Activated CD4-positive, alpha-beta T cell treated with anti-CD3 and anti-CD28 coated beads, Interleukin-10, Interleukin-2, amounts not matched to agents 100 ng/mL and 50 ng/mL, durations not matched to agents 16 hours and 8 hours (primary cell): ENCODE data around the gene RORB.

Experiments used
- DNase-seq: peaks from one replicate; pipeline ENCODE4 v3.0.0-alpha.2; 2020

The RORB gene

GRCh38 chr9:74721696-74722660 is 224.8 kb downstream of the RORB start:
- DNase-seq, result no peak

GRCh38 chr9:74724317-74724716 is 227.2 kb downstream of the RORB start:
- DNase-seq, result no peak

GRCh38 chr9:74726581-74726980 is 229.4 kb downstream of the RORB start:
- DNase-seq, result no peak

GRCh38 chr9:74728176-74728575 is 231.0 kb downstream of the RORB start:
- no peak for DNase-seq

GRCh38 chr9:74729136-74729695 is 232.1 kb downstream of the RORB start:
- no peak for DNase-seq

GRCh38 chr9:74735761-74736160 is 238.6 kb downstream of the RORB start:
- no peak for DNase-seq

- no peak for DNase-seq
Observed at GRCh38 chr9:74736646-74737045, 239.5 kb downstream of the RORB start.

GRCh38 chr9:74742191-74742790 is 245.2 kb downstream of the RORB start:
- DNase-seq, result no peak
